ENCODE results near the gene SRI. TPM values are rescaled to one million over a fixed set of nuclear protein-coding genes. Genes with fewer than 3 reads are reported as not detected.

Gene SRI
- total and polyA plus RNA-seq, 9 donors, result 75.4 to 105 (median 91.5) TPM

GRCh38 chr7:88229302-88229995, 9.6 kb upstream of the SRI start:
- no peaks in the 10 kb centered on the region for H3K9me3 ChIP-seq (replicated peaks; ENCODE audit: control insufficient read depth, low read depth, low read length)
- no peaks in the 10 kb centered on the region for H3K4me1 ChIP-seq (ENCODE audit: control insufficient read depth, insufficient read depth, low read length)
- H3K27me3 ChIP-seq (ENCODE audit: control insufficient read depth, insufficient read depth, low read length), result no peaks in the 10 kb centered on the region
- no peaks in the 10 kb centered on the region for H3K36me3 ChIP-seq (ENCODE audit: control insufficient read depth, insufficient read depth, low read length)
- no peak for DNase-seq
- no peak overlapping the region for H3K27ac ChIP-seq (ENCODE audit: low read length)
- WGBS (ENCODE audit: insufficient coverage), result 100% methylated on average over 1 of the region's 4 CpGs
- H3K4me3 ChIP-seq (ENCODE audit: low read length), result no peak overlapping the region

- DNase-seq, result no peak
- H3K4me1 ChIP-seq (ENCODE audit: control insufficient read depth, insufficient read depth, low read length), result no peaks in the 10 kb centered on the region
- no peaks in the 10 kb centered on the region for H3K36me3 ChIP-seq (ENCODE audit: control insufficient read depth, insufficient read depth, low read length)
- H3K27ac ChIP-seq (ENCODE audit: low read length), result no peak overlapping the region
- H3K9me3 ChIP-seq (replicated peaks; ENCODE audit: control insufficient read depth, low read depth, low read length), result no peaks in the 10 kb centered on the region
- 96% methylated on average over 4 of the region's 6 CpGs for WGBS (ENCODE audit: insufficient coverage)
- no peak overlapping the region for H3K4me3 ChIP-seq (ENCODE audit: low read length)
- H3K27me3 ChIP-seq (ENCODE audit: control insufficient read depth, insufficient read depth, low read length), result no peaks in the 10 kb centered on the region
Observed at GRCh38 chr7:88226886-88227516, 7.2 kb upstream of the SRI start.

GRCh38 chr7:88226201-88226600, 6.4 kb upstream of the SRI start:
- DNase-seq, result no peak
- Histone ChIP-seq H3K36me3 (ENCODE audit: control insufficient read depth, insufficient read depth, low read length) (no peaks in the 10 kb centered on the region), H3K4me3 (ENCODE audit: low read length) (no peak overlapping the region), H3K9me3 (replicated peaks; ENCODE audit: control insufficient read depth, low read depth, low read length) (no peaks in the 10 kb centered on the region), H3K4me1 (ENCODE audit: control insufficient read depth, insufficient read depth, low read length) (no peaks in the 10 kb centered on the region), H3K27me3 (ENCODE audit: control insufficient read depth, insufficient read depth, low read length) (no peaks in the 10 kb centered on the region), H3K27ac (ENCODE audit: low read length) (no peak overlapping the region)
- 100% methylated on average over 2 of the region's 4 CpGs for whole genome bisulfite sequencing (ENCODE audit: insufficient coverage)

- no CpG with 5 or more reads among the region's 2 CpGs for WGBS (ENCODE audit: insufficient coverage)
- Histone ChIP-seq H3K4me1 (ENCODE audit: control insufficient read depth, insufficient read depth, low read length) (no peaks in the 10 kb centered on the region), H3K9me3 (replicated peaks; ENCODE audit: control insufficient read depth, low read depth, low read length) (no peaks in the 10 kb centered on the region), H3K4me3 (ENCODE audit: low read length) (no peak overlapping the region), H3K27ac (ENCODE audit: low read length) (no peak overlapping the region), H3K36me3 (ENCODE audit: control insufficient read depth, insufficient read depth, low read length) (no peaks in the 10 kb centered on the region), H3K27me3 (ENCODE audit: control insufficient read depth, insufficient read depth, low read length) (no peaks in the 10 kb centered on the region)
- no peak for DNase-seq
Observed at GRCh38 chr7:88224601-88225275, 4.9 kb upstream of the SRI start.

- no peak overlapping the region for H3K4me3 ChIP-seq (ENCODE audit: low read length)
- no CpG with 5 or more reads among the region's 2 CpGs for WGBS (ENCODE audit: insufficient coverage)
- H3K27me3 ChIP-seq (ENCODE audit: control insufficient read depth, insufficient read depth, low read length), result no peaks in the 10 kb centered on the region
- no peak for DNase-seq
- H3K36me3 ChIP-seq (ENCODE audit: control insufficient read depth, insufficient read depth, low read length), result no peaks in the 10 kb centered on the region
- no peak overlapping the region for H3K27ac ChIP-seq (ENCODE audit: low read length)
- no peaks in the 10 kb centered on the region for H3K9me3 ChIP-seq (replicated peaks; ENCODE audit: control insufficient read depth, low read depth, low read length)
- peaks cover 3% of the 10 kb centered on the region for H3K4me1 ChIP-seq (ENCODE audit: control insufficient read depth, insufficient read depth, low read length)
Observed at GRCh38 chr7:88223265-88223664, 3.4 kb upstream of the SRI start.

GRCh38 chr7:88218836-88219605, 817 bp downstream of the SRI start:
- DNase-seq, result peak; percentile 87
- H3K4me3 ChIP-seq (ENCODE audit: low read length), result peak overlapping the region; percentile 91
- peak overlapping the region; percentile 80 for H3K27ac ChIP-seq (ENCODE audit: low read length)
- no peaks in the 10 kb centered on the region for H3K27me3 ChIP-seq (ENCODE audit: control insufficient read depth, insufficient read depth, low read length)
- WGBS (ENCODE audit: insufficient coverage), result under 1% methylated on average over 16 of the region's 27 CpGs
- H3K9me3 ChIP-seq (replicated peaks; ENCODE audit: control insufficient read depth, low read depth, low read length), result no peaks in the 10 kb centered on the region
- peaks cover 24% of the 10 kb centered on the region for H3K36me3 ChIP-seq (ENCODE audit: control insufficient read depth, insufficient read depth, low read length)
- peaks cover 6% of the 10 kb centered on the region for H3K4me1 ChIP-seq (ENCODE audit: control insufficient read depth, insufficient read depth, low read length)

- peaks cover 6% of the 10 kb centered on the region for H3K4me1 ChIP-seq (ENCODE audit: control insufficient read depth, insufficient read depth, low read length)
- H3K4me3 ChIP-seq (ENCODE audit: low read length), result peak overlapping the region; percentile 91
- WGBS (ENCODE audit: insufficient coverage), result 54% methylated on average over 4 of the region's 5 CpGs
- H3K27me3 ChIP-seq (ENCODE audit: control insufficient read depth, insufficient read depth, low read length), result no peaks in the 10 kb centered on the region
- no peaks in the 10 kb centered on the region for H3K9me3 ChIP-seq (replicated peaks; ENCODE audit: control insufficient read depth, low read depth, low read length)
- peak overlapping the region; percentile 80 for H3K27ac ChIP-seq (ENCODE audit: low read length)
- H3K36me3 ChIP-seq (ENCODE audit: control insufficient read depth, insufficient read depth, low read length), result peaks cover 28% of the 10 kb centered on the region
- DNase-seq, result no peak
Observed at GRCh38 chr7:88218429-88218745, 1.5 kb downstream of the SRI start.

GRCh38 chr7:88217675-88218428, 2.0 kb downstream of the SRI start:
- peaks cover 33% of the 10 kb centered on the region for H3K36me3 ChIP-seq (ENCODE audit: control insufficient read depth, insufficient read depth, low read length)
- peaks cover 6% of the 10 kb centered on the region for H3K4me1 ChIP-seq (ENCODE audit: control insufficient read depth, insufficient read depth, low read length)
- whole genome bisulfite sequencing (ENCODE audit: insufficient coverage), result no CpG with 5 or more reads among the region's 1 CpG
- H3K9me3 ChIP-seq (replicated peaks; ENCODE audit: control insufficient read depth, low read depth, low read length), result no peaks in the 10 kb centered on the region
- no peak overlapping the region for H3K4me3 ChIP-seq (ENCODE audit: low read length)
- DNase-seq, result peak; percentile 11
- peak overlapping the region; percentile 80 for H3K27ac ChIP-seq (ENCODE audit: low read length)
- H3K27me3 ChIP-seq (ENCODE audit: control insufficient read depth, insufficient read depth, low read length), result no peaks in the 10 kb centered on the region

GRCh38 chr7:88216276-88216675, 3.6 kb downstream of the SRI start:
- H3K36me3 ChIP-seq (ENCODE audit: control insufficient read depth, insufficient read depth, low read length), result peaks cover 41% of the 10 kb centered on the region
- DNase-seq, result no peak
- H3K27me3 ChIP-seq (ENCODE audit: control insufficient read depth, insufficient read depth, low read length), result no peaks in the 10 kb centered on the region
- H3K27ac ChIP-seq (ENCODE audit: low read length), result no peak overlapping the region
- no peak overlapping the region for H3K4me3 ChIP-seq (ENCODE audit: low read length)
- no peaks in the 10 kb centered on the region for H3K9me3 ChIP-seq (replicated peaks; ENCODE audit: control insufficient read depth, low read depth, low read length)
- H3K4me1 ChIP-seq (ENCODE audit: control insufficient read depth, insufficient read depth, low read length), result peaks cover 6% of the 10 kb centered on the region

All from muscle of leg (tissue), 11 donors.